ENCODE results near the gene VWA8. TPM values are rescaled to one million over a fixed set of nuclear protein-coding genes. Genes with fewer than 3 reads are reported as not detected.

VWA8 gene
- total RNA-seq, 1 donor from 2014 or later, result 14.6 TPM

- TF ChIP-seq CTCF (IDR thresholded peaks at IDR 0.05; ENCODE audit: insufficient read depth, low read length, poor library complexity, severe bottlenecking), result no peak
- H3K27me3 ChIP-seq (ENCODE audit: control insufficient read depth, insufficient read depth, low read length), result no peaks in the 10 kb centered on the region
- no peak overlapping the region for H3K4me3 ChIP-seq (ENCODE audit: low read depth, low read length)
- no peak for DNase-seq (ENCODE audit: low read depth)
- H3K36me3 ChIP-seq (ENCODE audit: control insufficient read depth, insufficient read depth, low read length), result no peaks in the 10 kb centered on the region
Observed at GRCh38 chr13:41658057-41658661, 302.8 kb downstream of the VWA8 start.

GRCh38 chr13:41655997-41656396 lies 304.9 kb downstream of the VWA8 start:
- no peak for DNase-seq (ENCODE audit: low read depth)
- no peak overlapping the region for H3K4me3 ChIP-seq (ENCODE audit: low read depth, low read length)
- no peaks in the 10 kb centered on the region for H3K36me3 ChIP-seq (ENCODE audit: control insufficient read depth, insufficient read depth, low read length)
- no peaks in the 10 kb centered on the region for H3K27me3 ChIP-seq (ENCODE audit: control insufficient read depth, insufficient read depth, low read length)
- no peak for TF ChIP-seq CTCF (IDR thresholded peaks at IDR 0.05; ENCODE audit: insufficient read depth, low read length, poor library complexity, severe bottlenecking)

GRCh38 chr13:41654796-41655195 lies 306.1 kb downstream of the VWA8 start:
- H3K27me3 ChIP-seq (ENCODE audit: control insufficient read depth, insufficient read depth, low read length), result no peaks in the 10 kb centered on the region
- TF ChIP-seq CTCF (IDR thresholded peaks at IDR 0.05; ENCODE audit: insufficient read depth, low read length, poor library complexity, severe bottlenecking), result no peak
- H3K4me3 ChIP-seq (ENCODE audit: low read depth, low read length), result no peak overlapping the region
- H3K36me3 ChIP-seq (ENCODE audit: control insufficient read depth, insufficient read depth, low read length), result no peaks in the 10 kb centered on the region
- no peak for DNase-seq (ENCODE audit: low read depth)

GRCh38 chr13:41652735-41653361 lies 308.1 kb downstream of the VWA8 start:
- peak; percentile 14 for DNase-seq (ENCODE audit: low read depth)
- Histone ChIP-seq H3K4me3 (ENCODE audit: low read depth, low read length) (no peak overlapping the region), H3K27me3 (ENCODE audit: control insufficient read depth, insufficient read depth, low read length) (no peaks in the 10 kb centered on the region), H3K36me3 (ENCODE audit: control insufficient read depth, insufficient read depth, low read length) (no peaks in the 10 kb centered on the region)
- TF ChIP-seq CTCF (IDR thresholded peaks at IDR 0.05; ENCODE audit: insufficient read depth, low read length, poor library complexity, severe bottlenecking), result peak; percentile 48

- TF ChIP-seq CTCF (IDR thresholded peaks at IDR 0.05; ENCODE audit: insufficient read depth, low read length, poor library complexity, severe bottlenecking), result no peak
- no peak overlapping the region for H3K4me3 ChIP-seq (ENCODE audit: low read depth, low read length)
- no peaks in the 10 kb centered on the region for H3K36me3 ChIP-seq (ENCODE audit: control insufficient read depth, insufficient read depth, low read length)
- DNase-seq (ENCODE audit: low read depth), result no peak
- H3K27me3 ChIP-seq (ENCODE audit: control insufficient read depth, insufficient read depth, low read length), result no peaks in the 10 kb centered on the region
Observed at GRCh38 chr13:41651413-41652058, 309.4 kb downstream of the VWA8 start.
